ACC112 (cell line): ENCODE data around the gene MOV10L1.

ENCODE experiments used
- H2AFZ ChIP-seq: fragments of 200-600 bp; sonication (generic); one replicate; pipeline ENCODE4 v1.6.0; 2017; ENCODE audit warnings: antibody characterized with exemption, low read length; ENCODE audit not compliant: unreplicated experiment
- H3K27ac ChIP-seq: fragments of 200-600 bp; sonication (generic); 2 replicates; pipeline ENCODE4 v1.5.1; 2014; ENCODE audit warnings: low read depth, mild to moderate bottlenecking, antibody characterized with exemption, low read length, moderate library complexity
- H3K27me3 ChIP-seq: fragments of 200-600 bp; sonication (generic); 2 replicates; pipeline ENCODE4 v1.6.1; 2014; ENCODE audit warnings: mild to moderate bottlenecking, antibody characterized with exemption, low read length, moderate library complexity, mixed read lengths; ENCODE audit not compliant: insufficient read depth
- H3K36me3 ChIP-seq: fragments of 200-600 bp; sonication (generic); 2 replicates; pipeline ENCODE4 v1.6.1; 2016; ENCODE audit warnings: mild to moderate bottlenecking, antibody characterized with exemption, low read length, moderate library complexity, mixed read lengths; ENCODE audit not compliant: insufficient read depth
- H3K4me1 ChIP-seq: fragments of 200-600 bp; sonication (generic); one replicate; pipeline ENCODE4 v1.6.1; 2016; ENCODE audit warnings: low read length, mixed read lengths; ENCODE audit not compliant: insufficient read depth, unreplicated experiment, control insufficient read depth
- H3K4me3 ChIP-seq: fragments of 200-600 bp; sonication (generic); 2 replicates; pipeline ENCODE4 v1.5.1; 2014; ENCODE audit warnings: mild to moderate bottlenecking, low read depth, low read length
- H3K79me2 ChIP-seq: fragments of 200-600 bp; sonication (generic); one replicate; pipeline ENCODE4 v1.6.0; 2016; ENCODE audit warnings: low read length; ENCODE audit not compliant: control insufficient read depth, unreplicated experiment, insufficient read depth

The MOV10L1 gene

DNA sequence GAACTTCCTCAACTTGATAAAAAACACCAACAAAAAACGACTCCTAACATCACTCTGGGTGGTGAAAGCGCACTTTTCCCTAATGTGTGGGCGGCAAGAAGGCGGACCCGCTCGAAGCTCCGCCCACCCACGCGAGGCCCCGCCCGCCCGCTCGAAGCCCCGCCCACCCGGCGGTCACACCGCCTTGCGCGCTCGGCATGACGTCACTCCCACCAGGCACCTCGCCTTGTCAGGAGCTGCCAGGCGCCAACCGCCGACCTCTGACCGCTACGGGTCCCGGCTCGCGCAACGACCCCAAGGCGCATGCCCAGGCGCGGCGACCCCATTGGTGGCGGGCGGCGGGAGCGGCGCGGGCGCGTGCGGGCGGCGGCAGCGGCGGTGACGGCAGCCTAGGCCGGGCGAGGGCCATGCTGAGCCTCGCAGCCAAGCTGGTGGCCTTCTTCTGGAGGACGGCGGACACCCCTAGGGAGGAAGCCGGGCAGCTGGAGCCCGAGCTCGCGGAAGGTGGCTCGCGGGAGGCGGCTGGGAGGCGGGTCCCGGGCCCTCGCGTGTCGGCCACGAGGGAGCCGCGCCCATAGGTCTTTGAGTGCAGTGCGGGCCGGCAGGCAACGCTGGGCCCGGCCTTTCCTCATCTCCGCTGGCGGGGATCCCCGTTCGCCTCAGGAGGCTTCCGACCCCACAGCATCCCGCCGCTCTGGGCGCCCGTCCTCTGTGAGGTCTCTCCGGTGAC is at the start of gene MOV10L1:
TSS of gene MOV10L1 (plus strand) at position 325 of the 730 bp plus-strand sequence. CDS start at position 408, 83 bp downstream.
- no peaks in the 10 kb centered on the region for H3K4me1 ChIP-seq
- no peaks in the 10 kb centered on the region for H3K27me3 ChIP-seq
- no peaks in the 10 kb centered on the region for H3K36me3 ChIP-seq
- H3K4me3 ChIP-seq, result no peak within 1 kb of the TSS
- no peak within 1 kb of the TSS for H2AFZ ChIP-seq
- H3K27ac ChIP-seq, result no peak within 1 kb of the TSS
- H3K79me2 ChIP-seq, result no peaks in the 10 kb centered on the region

DNA sequence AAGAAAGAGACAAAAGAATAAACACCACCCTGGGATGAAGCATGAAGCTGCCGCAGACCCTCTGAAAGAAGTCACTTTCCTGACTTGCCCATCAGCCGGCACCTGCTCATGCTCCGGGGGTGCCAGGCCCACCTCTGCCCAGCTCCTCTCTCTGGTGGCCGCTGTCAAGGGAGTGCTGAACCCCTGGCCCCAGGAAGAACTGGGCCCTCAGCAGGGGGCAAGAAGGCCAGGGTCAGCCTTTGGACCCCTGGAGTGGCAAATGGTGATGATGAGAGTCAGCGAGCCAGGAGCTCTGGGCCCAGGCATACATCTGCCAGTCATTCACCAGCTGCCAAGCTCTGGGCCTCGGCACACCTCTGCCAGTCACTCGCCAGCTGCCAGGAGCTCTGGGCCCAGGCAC is 49.1 kb upstream of the MOV10L1 start:
- H3K27ac ChIP-seq, result no peak overlapping the region
- no peaks in the 10 kb centered on the region for H3K4me1 ChIP-seq
- H2AFZ ChIP-seq, result no peak overlapping the region
- H3K27me3 ChIP-seq, result no peaks in the 10 kb centered on the region
- no peaks in the 10 kb centered on the region for H3K79me2 ChIP-seq
- H3K4me3 ChIP-seq, result no peak overlapping the region
- H3K36me3 ChIP-seq, result no peaks in the 10 kb centered on the region

DNA sequence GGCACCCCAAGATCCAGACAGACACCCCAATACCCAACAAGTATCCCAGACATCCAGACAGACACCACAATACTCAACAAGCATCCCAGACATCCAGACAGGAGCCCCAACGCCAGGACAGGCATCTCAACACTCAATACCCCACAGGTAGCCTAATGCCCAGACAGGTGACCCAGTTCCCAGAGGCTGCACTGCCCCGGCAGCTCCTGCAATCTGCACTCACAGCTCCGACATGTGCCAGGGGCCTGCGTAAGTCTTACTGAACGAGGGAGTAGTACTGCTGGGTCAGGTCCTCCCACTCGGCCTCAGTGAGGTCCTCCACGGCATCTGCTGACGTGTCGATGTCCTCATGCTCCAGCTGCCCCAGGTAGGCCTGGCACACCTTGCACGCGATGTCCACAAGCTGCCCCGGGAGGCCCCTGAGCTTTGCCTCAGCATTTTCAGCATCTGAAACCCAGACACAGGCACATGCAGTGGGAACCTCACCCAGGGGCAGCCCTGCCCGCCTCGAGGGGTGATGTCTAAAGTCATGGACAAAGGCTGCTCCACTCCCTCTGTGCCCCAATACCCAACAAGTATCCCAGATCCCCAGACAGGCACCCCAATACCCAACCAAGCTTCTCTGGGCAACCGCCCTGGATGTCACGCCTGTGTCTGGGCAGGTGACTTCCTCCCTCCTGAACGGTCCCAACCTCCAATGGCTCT is 48.3 kb upstream of the MOV10L1 start:
- Histone ChIP-seq H3K4me1 (no peaks in the 10 kb centered on the region), H3K4me3 (no peak overlapping the region), H3K36me3 (no peaks in the 10 kb centered on the region), H3K79me2 (no peaks in the 10 kb centered on the region), H3K27ac (no peak overlapping the region), H2AFZ (no peak overlapping the region), H3K27me3 (no peaks in the 10 kb centered on the region)

DNA sequence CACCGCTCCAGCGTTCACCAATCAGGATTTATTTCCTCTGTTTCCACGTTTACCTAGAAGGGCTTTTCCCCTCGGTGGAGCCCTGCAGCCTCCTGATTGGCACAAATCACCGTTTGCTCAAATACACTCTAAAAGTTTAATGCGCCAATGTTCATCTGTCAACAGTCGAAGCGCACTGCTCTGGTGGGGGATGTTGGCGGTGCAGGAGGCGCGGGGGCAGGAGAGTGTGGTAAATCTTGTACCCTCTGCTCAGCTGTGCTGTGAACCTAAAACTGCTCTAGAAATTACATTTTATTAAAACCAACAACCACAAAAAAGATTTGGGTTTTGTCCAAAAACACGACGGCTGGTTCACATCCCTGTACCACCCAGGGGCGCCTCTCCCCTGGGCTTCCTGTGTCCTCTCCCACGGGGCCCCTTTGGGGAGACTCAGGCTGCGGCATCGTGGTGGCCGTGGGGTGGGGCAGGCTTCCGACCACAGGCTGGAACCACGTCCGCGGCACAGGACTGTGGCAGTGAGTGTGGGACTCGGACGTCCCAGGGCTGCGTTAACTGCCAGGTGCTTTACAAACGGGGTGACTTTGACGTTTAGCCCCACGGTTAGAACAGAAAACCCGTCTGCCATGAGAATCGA is 45.2 kb upstream of the MOV10L1 start:
- no peak overlapping the region for H2AFZ ChIP-seq
- no peak overlapping the region for H3K4me3 ChIP-seq
- no peak overlapping the region for H3K27ac ChIP-seq
- H3K27me3 ChIP-seq, result no peaks in the 10 kb centered on the region
- H3K4me1 ChIP-seq, result no peaks in the 10 kb centered on the region
- H3K79me2 ChIP-seq, result no peaks in the 10 kb centered on the region
- H3K36me3 ChIP-seq, result no peaks in the 10 kb centered on the region

DNA sequence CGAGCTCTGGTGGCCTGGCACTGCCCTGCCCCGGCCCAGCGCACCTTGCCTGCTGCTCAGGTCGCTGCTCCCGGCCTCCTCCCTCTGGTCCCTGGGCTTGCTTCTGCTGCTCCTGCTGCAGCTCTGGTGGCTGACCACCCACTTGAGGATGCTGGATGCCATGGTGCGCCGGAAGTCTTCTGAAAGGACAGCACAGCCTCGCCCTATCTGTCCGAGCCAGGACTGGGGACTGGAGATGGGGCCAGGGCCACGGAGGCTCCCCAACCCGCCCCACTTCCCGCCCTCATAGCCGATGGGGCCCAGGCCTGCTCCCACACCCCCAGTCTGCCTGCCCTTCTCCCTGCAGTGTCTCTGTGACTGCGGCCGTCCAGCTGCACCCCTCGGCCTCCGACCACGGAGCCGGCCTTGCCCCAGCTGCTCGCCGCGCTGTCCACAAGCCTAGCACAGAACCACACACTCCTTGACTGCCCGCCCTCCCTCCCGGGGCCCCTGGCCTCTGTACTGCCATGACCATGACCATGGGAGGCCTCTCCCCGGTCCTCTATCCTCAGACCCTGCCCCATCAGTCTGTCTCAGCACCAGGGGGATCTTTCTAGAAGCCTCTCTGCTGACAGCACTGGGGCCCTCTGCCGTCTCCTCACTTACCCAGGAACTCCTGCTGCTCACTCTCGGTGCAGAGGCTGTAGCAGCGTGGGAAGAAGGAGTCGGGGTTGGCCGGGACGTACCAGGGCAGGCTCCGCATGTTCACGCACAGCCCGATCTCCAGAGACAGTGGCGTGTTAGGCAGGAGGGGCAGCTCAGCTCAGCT is 44.4 kb upstream of the MOV10L1 start:
- no peaks in the 10 kb centered on the region for H3K79me2 ChIP-seq
- H3K4me3 ChIP-seq, result no peak overlapping the region
- no peak overlapping the region for H3K27ac ChIP-seq
- H3K27me3 ChIP-seq, result no peaks in the 10 kb centered on the region
- no peak overlapping the region for H2AFZ ChIP-seq
- no peaks in the 10 kb centered on the region for H3K36me3 ChIP-seq
- no peaks in the 10 kb centered on the region for H3K4me1 ChIP-seq

DNA sequence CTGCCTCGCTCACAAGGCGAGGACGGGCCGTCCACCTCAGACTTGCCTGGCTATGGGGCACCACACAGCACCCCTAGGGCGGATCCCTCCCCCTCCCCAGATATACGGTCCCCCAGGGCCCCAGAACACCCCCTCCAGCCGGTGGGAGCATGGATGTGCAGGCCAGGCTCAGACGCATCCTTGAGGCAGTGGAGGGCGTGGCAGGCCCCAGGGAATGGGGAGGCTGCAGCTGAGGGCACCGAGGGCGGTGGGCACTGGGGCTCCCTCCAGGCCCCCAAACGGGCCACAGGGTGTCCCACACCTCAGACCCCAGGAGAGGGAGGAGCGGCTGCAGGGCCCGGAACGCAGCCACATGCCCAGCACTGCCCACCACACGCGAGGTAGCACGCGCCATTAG is 43.8 kb upstream of the MOV10L1 start:
- Histone ChIP-seq H3K4me1 (no peaks in the 10 kb centered on the region), H3K4me3 (no peak overlapping the region), H3K36me3 (no peaks in the 10 kb centered on the region), H2AFZ (no peak overlapping the region), H3K79me2 (no peaks in the 10 kb centered on the region), H3K27ac (no peak overlapping the region), H3K27me3 (no peaks in the 10 kb centered on the region)

DNA sequence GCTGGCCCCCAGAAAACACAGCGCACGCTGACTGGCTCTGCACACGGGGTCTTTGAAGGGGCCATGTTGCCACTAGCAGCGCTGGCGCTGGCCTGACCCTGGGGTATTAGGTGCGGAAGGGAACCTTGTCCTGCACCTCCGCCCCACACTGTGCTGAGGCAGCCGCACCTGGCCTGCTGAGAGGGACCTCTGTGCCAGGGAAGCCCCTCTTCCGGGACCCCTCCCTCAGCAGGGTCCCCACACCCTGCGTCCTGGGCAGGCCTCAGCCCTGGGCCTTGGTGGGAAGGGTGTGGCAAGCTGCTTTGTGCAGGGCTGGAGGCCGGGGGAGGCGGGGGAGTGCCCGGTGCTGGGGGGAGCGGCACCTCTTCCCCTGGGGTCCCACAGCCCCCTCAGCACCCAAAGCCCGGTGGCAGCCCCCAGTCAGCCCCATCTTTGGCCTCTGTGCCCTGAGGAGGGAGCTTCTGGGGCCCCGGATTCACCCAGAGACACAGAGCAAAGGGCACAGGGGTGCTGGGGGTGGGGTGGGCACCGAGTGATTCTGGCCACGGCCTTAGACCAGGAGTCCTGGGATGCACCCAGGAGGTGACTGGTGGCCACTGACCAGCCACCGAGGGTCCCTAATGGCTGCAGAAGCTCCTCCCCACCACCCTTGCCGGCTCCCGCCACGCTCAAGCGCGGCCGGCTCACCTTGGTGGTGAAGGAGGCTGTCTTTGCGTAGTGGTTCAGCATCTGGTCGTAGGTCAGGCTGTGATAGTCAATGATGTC is 43.1 kb upstream of the MOV10L1 start:
- Histone ChIP-seq H3K27me3 (no peaks in the 10 kb centered on the region), H3K27ac (no peak overlapping the region), H3K79me2 (no peaks in the 10 kb centered on the region), H3K36me3 (no peaks in the 10 kb centered on the region), H3K4me1 (no peaks in the 10 kb centered on the region), H3K4me3 (no peak overlapping the region), H2AFZ (no peak overlapping the region)

DNA sequence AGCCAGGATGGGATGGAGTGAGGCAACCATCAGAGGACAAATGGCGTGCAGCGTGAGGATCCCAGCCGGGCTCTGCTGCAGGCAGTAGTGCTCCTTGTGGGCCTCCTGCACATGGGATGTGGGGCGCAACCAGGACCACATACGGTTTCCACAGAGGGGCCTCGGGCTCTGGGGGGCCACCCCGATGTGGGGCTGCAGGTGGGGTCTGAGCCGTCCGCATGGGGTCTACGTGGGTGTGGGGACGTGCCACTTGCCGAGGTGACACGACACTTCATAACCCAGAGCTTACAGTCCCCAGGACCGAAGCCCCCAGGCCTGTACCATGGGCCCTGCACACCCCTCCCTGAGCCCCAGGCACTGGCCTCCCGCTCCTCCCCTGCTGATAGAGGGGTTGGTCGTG is 42.5 kb upstream of the MOV10L1 start:
- no peak overlapping the region for H3K27ac ChIP-seq
- no peaks in the 10 kb centered on the region for H3K27me3 ChIP-seq
- no peak overlapping the region for H3K4me3 ChIP-seq
- no peak overlapping the region for H2AFZ ChIP-seq
- H3K79me2 ChIP-seq, result no peaks in the 10 kb centered on the region
- H3K36me3 ChIP-seq, result no peaks in the 10 kb centered on the region
- H3K4me1 ChIP-seq, result no peaks in the 10 kb centered on the region

DNA sequence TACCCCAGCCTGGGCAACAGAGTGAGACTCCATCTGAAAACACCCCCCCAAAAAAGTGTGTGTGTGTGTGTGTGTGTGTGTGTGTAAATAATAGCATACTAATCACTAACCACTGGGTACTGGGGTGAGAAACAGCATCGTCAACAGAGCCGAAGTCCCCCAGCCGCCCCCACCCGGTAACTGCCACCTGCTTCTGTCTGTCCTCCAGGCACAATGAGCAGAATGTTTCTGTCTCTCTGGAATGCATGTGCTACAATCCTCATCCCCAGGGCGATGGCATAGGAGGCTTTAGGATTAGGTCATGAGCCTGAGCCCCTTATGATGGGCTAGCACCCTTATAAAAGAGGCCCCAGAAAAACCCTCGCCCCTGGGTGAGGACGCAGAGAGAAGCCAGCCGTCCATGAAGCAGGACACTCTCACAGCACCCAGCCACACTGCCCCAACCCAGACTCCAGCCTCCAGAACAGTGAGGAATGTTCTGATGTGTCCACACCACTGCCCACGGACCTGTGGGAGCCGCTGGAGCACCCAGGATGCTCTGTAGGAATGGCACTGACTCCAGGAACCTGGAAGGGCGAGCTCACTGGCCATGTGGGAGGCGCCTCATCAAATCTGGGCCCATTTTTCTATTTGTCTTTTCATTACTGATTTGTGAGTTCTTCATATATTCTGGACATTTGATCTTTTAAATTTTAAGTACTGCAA is 41.6 kb upstream of the MOV10L1 start:
- Histone ChIP-seq H3K4me3 (no peak overlapping the region), H3K27ac (no peak overlapping the region), H2AFZ (no peak overlapping the region), H3K27me3 (no peaks in the 10 kb centered on the region), H3K4me1 (no peaks in the 10 kb centered on the region), H3K36me3 (no peaks in the 10 kb centered on the region), H3K79me2 (no peaks in the 10 kb centered on the region)
